HepG2 (cell line): ENCODE measurements around the gene FOSL2. TPM values are rescaled to one million over a fixed set of nuclear protein-coding genes. Genes with fewer than 3 reads are reported as not detected.

Source experiments
- CENPT ChIP-seq: sonication (generic); formaldehyde crosslinking; IDR thresholded peaks from 2 replicates; pipeline ENCODE4 v1.8.0; 2022; ENCODE audit warnings: low read depth, mild to moderate bottlenecking, moderate library complexity, missing genetic modification reagents
- HOXA9 ChIP-seq: sonication (generic); formaldehyde crosslinking; IDR thresholded peaks from 2 replicates; pipeline ENCODE4 v1.8.1; 2022; ENCODE audit warnings: missing genetic modification reagents, mild to moderate bottlenecking, moderate library complexity, borderline replicate concordance
- ISX ChIP-seq: sonication (generic); formaldehyde crosslinking; conservative IDR thresholded peaks from 2 replicates; pipeline ENCODE4 v1.5.0; 2020; ENCODE audit warnings: missing genetic modification reagents
- NFKB2 ChIP-seq: sonication (generic); formaldehyde crosslinking; IDR thresholded peaks from 2 replicates; pipeline ENCODE4 v1.4.0; 2020; ENCODE audit warnings: missing genetic modification reagents, borderline replicate concordance
- RCOR2 ChIP-seq: IDR thresholded peaks from 2 replicates; pipeline ENCODE4 v1.6.1; 2016; ENCODE audit warnings: missing biosample characterization, missing genetic modification reagents
- SUZ12 ChIP-seq: fragments of 150-350 bp; IDR thresholded peaks from 2 replicates; pipeline ENCODE4 v1.6.1; 2014; ENCODE audit warnings: low read depth, low read length
- TEAD2 ChIP-seq: sonication (generic); formaldehyde crosslinking; IDR thresholded peaks from 2 replicates; pipeline ENCODE4 v1.9.0; 2021; ENCODE audit warnings: missing genetic modification reagents
- YEATS4 ChIP-seq: sonication (generic); formaldehyde crosslinking; IDR thresholded peaks from 2 replicates; pipeline ENCODE4 v1.4.0; 2020; ENCODE audit warnings: missing genetic modification reagents, borderline replicate concordance
- ZEB1 ChIP-seq: IDR thresholded peaks from 2 replicates; pipeline ENCODE4 v1.6.1; 2012; ENCODE audit warnings: mild to moderate bottlenecking, low read depth, inconsistent platforms; ENCODE audit not compliant: insufficient replicate concordance
- ZNF569 ChIP-seq: sonication (generic); formaldehyde crosslinking; IDR thresholded peaks from 2 replicates; pipeline ENCODE4 v1.5.0; 2020; ENCODE audit warnings: mild to moderate bottlenecking, missing genetic modification reagents, moderate library complexity, borderline replicate concordance
- ZNF619 ChIP-seq: sonication (generic); formaldehyde crosslinking; IDR thresholded peaks from 2 replicates; pipeline ENCODE4 v1.4.0; 2020; ENCODE audit warnings: mild to moderate bottlenecking, missing genetic modification reagents
- ZNF75D ChIP-seq: sonication (generic); formaldehyde crosslinking; IDR thresholded peaks from 2 replicates; pipeline ENCODE4 v1.8.1; 2023; ENCODE audit warnings: missing genetic modification reagents, mild to moderate bottlenecking, borderline replicate concordance
- polyA plus RNA-seq, 8 experiments: library from polyadenylated mRNA; depleted of rRNA in 3 of 8; stranded (reverse) in 7 of 8; unstranded in 1 of 8; fragments of >200 nt; fragmentation: Illumina TruSeq in 4 of 8; extraction: Trizol in 4 of 8; gene quantifications; 2 replicates each; pipeline versions ENCODE4 v1.2.1 to v1.2.3, GENCODE V29; 2011 to 2016; ENCODE audit warnings: low read depth in 4 of 8, missing spikeins in 1 of 8, mixed read lengths in 1 of 8; ENCODE audit not compliant: insufficient read depth in 1 of 8
- total RNA-seq, 5 experiments: library from RNA; depleted of rRNA; stranded (reverse); fragments of >200 nt; fragmentation: Illumina TruSeq; extraction: Trizol; gene quantifications; 2 replicates each; pipeline ENCODE4 v1.2.3, GENCODE V29; 2016; ENCODE audit warnings: low read depth in 1 of 5
- TF ChIP-seq, protein P1 (sequence below): sonication (generic); formaldehyde crosslinking; IDR thresholded peaks from 2 replicates; pipeline ENCODE4 v1.5.0; 2020; ENCODE audit warnings: missing genetic modification reagents
- TF ChIP-seq, protein P2 (sequence below): sonication (generic); formaldehyde crosslinking; IDR thresholded peaks from 2 replicates; pipeline ENCODE4 v1.4.0; 2020; ENCODE audit warnings: mild to moderate bottlenecking, low read depth, missing genetic modification reagents
- TF ChIP-seq, protein P3 (sequence below): sonication (generic); formaldehyde crosslinking; IDR thresholded peaks from 2 replicates; pipeline ENCODE4 v1.4.0; 2020; ENCODE audit warnings: mild to moderate bottlenecking, missing genetic modification reagents
- TF ChIP-seq, protein P4 (sequence below): sonication (generic); formaldehyde crosslinking; IDR thresholded peaks from 2 replicates; pipeline ENCODE4 v1.4.0; 2020; ENCODE audit warnings: missing genetic modification reagents, borderline replicate concordance
- TF ChIP-seq, protein P5 (sequence below): sonication (generic); formaldehyde crosslinking; IDR thresholded peaks from 2 replicates; pipeline ENCODE4 v1.8.0; 2022; ENCODE audit warnings: missing genetic modification reagents, mild to moderate bottlenecking, moderate library complexity, borderline replicate concordance

FOSL2 gene
- total and polyA plus RNA-seq, 2 of the 13 experiments (the other 11 are each of a cell fraction or from before 2014, with no cell fraction given) = 3.4 to 18.1 TPM

DNA sequence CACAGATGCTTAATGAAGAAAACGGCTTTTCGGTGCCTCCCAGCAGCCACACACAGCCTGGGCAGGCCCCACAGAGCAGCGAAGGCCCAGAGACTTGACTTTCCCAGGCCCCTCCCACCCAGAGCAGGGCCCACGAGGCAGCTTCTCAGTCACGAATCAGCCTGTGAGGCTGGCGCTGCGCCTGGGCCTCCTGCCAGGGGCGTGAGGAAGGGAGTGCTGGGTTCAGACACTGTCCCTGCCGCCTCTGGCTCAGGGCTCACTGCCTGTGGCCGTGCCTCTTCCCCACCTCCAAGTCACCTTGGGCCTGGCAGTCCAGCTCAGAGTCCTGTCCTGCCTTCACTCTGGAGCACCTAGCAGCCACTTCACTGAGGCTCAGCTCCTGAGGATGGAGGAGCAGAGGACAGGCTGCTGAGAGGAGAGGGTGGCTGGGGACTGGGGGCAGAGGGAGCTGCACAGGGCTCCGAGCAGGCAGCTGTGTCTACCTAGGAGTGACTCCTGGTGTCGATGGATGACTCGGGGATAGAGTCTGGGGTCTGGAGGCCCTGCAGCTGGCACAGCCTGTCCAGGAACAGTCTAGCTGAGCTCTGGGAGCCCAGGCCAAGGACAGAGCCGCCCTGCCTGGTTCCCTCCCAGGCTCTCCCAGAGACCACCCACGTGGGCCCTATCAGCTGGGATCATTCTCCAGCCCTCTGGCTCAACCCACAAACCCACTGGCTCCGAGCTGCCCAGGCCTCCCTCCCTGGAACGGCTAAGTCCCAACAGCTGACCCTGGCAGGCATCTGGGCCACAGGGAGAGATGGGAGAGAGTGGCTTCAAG is 36.4 kb upstream of the FOSL2 start (continued):
- TF ChIP-seq, protein P1, sequence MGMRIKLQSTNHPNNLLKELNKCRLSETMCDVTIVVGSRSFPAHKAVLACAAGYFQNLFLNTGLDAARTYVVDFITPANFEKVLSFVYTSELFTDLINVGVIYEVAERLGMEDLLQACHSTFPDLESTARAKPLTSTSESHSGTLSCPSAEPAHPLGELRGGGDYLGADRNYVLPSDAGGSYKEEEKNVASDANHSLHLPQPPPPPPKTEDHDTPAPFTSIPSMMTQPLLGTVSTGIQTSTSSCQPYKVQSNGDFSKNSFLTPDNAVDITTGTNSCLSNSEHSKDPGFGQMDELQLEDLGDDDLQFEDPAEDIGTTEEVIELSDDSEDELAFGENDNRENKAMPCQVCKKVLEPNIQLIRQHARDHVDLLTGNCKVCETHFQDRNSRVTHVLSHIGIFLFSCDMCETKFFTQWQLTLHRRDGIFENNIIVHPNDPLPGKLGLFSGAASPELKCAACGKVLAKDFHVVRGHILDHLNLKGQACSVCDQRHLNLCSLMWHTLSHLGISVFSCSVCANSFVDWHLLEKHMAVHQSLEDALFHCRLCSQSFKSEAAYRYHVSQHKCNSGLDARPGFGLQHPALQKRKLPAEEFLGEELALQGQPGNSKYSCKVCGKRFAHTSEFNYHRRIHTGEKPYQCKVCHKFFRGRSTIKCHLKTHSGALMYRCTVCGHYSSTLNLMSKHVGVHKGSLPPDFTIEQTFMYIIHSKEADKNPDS (CRISPR knock-in tag) = no peak
- TF ChIP-seq, protein P2, sequence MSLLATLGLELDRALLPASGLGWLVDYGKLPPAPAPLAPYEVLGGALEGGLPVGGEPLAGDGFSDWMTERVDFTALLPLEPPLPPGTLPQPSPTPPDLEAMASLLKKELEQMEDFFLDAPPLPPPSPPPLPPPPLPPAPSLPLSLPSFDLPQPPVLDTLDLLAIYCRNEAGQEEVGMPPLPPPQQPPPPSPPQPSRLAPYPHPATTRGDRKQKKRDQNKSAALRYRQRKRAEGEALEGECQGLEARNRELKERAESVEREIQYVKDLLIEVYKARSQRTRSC (CRISPR knock-in tag) = no peak
- TF ChIP-seq ZNF569 = no peak
- peak; percentile 64; the same call in 1 of the 2 replicates for TF ChIP-seq NFKB2 (CRISPR knock-in tag)
- no peak for TF ChIP-seq YEATS4
- no peak for TF ChIP-seq RCOR2 (CRISPR knock-in tag)
- no peak for TF ChIP-seq SUZ12
- no peak for TF ChIP-seq CENPT (CRISPR knock-in tag)
- TF ChIP-seq, protein P3, sequence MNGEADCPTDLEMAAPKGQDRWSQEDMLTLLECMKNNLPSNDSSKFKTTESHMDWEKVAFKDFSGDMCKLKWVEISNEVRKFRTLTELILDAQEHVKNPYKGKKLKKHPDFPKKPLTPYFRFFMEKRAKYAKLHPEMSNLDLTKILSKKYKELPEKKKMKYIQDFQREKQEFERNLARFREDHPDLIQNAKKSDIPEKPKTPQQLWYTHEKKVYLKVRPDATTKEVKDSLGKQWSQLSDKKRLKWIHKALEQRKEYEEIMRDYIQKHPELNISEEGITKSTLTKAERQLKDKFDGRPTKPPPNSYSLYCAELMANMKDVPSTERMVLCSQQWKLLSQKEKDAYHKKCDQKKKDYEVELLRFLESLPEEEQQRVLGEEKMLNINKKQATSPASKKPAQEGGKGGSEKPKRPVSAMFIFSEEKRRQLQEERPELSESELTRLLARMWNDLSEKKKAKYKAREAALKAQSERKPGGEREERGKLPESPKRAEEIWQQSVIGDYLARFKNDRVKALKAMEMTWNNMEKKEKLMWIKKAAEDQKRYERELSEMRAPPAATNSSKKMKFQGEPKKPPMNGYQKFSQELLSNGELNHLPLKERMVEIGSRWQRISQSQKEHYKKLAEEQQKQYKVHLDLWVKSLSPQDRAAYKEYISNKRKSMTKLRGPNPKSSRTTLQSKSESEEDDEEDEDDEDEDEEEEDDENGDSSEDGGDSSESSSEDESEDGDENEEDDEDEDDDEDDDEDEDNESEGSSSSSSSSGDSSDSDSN = peak; percentile 38
- TF ChIP-seq HOXA9 (CRISPR knock-in tag) = no peak
- no peak for TF ChIP-seq ZEB1
- TF ChIP-seq, protein P4, sequence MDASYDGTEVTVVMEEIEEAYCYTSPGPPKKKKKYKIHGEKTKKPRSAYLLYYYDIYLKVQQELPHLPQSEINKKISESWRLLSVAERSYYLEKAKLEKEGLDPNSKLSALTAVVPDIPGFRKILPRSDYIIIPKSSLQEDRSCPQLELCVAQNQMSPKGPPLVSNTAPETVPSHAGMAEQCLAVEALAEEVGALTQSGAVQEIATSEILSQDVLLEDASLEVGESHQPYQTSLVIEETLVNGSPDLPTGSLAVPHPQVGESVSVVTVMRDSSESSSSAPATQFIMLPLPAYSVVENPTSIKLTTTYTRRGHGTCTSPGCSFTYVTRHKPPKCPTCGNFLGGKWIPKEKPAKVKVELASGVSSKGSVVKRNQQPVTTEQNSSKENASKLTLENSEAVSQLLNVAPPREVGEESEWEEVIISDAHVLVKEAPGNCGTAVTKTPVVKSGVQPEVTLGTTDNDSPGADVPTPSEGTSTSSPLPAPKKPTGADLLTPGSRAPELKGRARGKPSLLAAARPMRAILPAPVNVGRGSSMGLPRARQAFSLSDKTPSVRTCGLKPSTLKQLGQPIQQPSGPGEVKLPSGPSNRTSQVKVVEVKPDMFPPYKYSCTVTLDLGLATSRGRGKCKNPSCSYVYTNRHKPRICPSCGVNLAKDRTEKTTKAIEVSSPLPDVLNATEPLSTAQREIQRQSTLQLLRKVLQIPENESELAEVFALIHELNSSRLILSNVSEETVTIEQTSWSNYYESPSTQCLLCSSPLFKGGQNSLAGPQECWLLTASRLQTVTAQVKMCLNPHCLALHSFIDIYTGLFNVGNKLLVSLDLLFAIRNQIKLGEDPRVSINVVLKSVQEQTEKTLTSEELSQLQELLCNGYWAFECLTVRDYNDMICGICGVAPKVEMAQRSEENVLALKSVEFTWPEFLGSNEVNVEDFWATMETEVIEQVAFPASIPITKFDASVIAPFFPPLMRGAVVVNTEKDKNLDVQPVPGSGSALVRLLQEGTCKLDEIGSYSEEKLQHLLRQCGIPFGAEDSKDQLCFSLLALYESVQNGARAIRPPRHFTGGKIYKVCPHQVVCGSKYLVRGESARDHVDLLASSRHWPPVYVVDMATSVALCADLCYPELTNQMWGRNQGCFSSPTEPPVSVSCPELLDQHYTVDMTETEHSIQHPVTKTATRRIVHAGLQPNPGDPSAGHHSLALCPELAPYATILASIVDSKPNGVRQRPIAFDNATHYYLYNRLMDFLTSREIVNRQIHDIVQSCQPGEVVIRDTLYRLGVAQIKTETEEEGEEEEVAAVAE (CRISPR knock-in tag) = no peak
- TF ChIP-seq, protein P5, sequence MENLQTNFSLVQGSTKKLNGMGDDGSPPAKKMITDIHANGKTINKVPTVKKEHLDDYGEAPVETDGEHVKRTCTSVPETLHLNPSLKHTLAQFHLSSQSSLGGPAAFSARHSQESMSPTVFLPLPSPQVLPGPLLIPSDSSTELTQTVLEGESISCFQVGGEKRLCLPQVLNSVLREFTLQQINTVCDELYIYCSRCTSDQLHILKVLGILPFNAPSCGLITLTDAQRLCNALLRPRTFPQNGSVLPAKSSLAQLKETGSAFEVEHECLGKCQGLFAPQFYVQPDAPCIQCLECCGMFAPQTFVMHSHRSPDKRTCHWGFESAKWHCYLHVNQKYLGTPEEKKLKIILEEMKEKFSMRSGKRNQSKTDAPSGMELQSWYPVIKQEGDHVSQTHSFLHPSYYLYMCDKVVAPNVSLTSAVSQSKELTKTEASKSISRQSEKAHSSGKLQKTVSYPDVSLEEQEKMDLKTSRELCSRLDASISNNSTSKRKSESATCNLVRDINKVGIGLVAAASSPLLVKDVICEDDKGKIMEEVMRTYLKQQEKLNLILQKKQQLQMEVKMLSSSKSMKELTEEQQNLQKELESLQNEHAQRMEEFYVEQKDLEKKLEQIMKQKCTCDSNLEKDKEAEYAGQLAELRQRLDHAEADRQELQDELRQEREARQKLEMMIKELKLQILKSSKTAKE (CRISPR knock-in tag) = no peak
- no peak for TF ChIP-seq ZNF619
- TF ChIP-seq TEAD2 (CRISPR knock-in tag) = no peak
- no peak for TF ChIP-seq ZNF75D (CRISPR knock-in tag)
- no peak for TF ChIP-seq ISX (CRISPR knock-in tag)
